ENCODE data around the gene TMEM63C.

DNA sequence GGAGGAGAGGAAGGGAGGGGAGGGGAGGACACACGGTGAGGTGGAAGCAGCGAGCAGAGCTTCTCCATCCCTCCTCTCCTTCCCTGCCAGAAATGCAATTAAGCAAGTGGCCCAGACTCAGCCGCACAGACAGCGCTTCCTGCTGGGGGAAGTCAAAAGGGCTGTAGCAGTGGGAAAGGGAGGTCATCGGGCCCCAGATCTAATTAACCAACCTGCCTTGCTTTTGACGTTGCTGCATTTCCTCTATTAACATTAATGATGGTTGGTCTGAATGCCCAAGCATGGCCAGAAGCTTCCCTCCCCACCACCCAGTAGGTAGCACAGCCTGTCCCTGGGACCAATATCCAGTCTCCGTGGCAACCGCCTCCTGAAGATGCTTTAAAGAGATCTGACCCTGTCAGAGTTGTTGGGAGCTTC, 94.0 kb downstream of the TMEM63C start:
- TF ChIP-seq, protein P1, sequence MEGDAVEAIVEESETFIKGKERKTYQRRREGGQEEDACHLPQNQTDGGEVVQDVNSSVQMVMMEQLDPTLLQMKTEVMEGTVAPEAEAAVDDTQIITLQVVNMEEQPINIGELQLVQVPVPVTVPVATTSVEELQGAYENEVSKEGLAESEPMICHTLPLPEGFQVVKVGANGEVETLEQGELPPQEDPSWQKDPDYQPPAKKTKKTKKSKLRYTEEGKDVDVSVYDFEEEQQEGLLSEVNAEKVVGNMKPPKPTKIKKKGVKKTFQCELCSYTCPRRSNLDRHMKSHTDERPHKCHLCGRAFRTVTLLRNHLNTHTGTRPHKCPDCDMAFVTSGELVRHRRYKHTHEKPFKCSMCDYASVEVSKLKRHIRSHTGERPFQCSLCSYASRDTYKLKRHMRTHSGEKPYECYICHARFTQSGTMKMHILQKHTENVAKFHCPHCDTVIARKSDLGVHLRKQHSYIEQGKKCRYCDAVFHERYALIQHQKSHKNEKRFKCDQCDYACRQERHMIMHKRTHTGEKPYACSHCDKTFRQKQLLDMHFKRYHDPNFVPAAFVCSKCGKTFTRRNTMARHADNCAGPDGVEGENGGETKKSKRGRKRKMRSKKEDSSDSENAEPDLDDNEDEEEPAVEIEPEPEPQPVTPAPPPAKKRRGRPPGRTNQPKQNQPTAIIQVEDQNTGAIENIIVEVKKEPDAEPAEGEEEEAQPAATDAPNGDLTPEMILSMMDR (IDR thresholded peaks at IDR 0.05; ENCODE audit: extremely low read depth in 1 of 2, insufficient read depth in 1 of 2, low read depth in 1 of 2, low read length in 2 of 2) = no peak
- TF ChIP-seq MYC (IDR thresholded peaks at IDR 0.05; ENCODE audit: low read depth, low read length) (no peak), EZH2 (IDR thresholded peaks at IDR 0.05; ENCODE audit: borderline replicate concordance, low read depth, low read length, severe bottlenecking) (no peak), POLR2A (IDR thresholded peaks at IDR 0.05; ENCODE audit: low read depth, low read length) (no peak), POLR2AphosphoS5 (IDR thresholded peaks at IDR 0.05; ENCODE audit: insufficient read depth, low read depth, low read length) (no peak), GATA2 (IDR thresholded peaks at IDR 0.05; ENCODE audit: insufficient read depth, insufficient read length, low read depth, low read length) (no peak), FOS (IDR thresholded peaks at IDR 0.05; ENCODE audit: borderline replicate concordance, insufficient read depth, low read length) (no peak), JUN (IDR thresholded peaks at IDR 0.05; ENCODE audit: borderline replicate concordance, insufficient read depth, insufficient read length, low read depth) (no peak)
- TF ChIP-seq, protein P2, sequence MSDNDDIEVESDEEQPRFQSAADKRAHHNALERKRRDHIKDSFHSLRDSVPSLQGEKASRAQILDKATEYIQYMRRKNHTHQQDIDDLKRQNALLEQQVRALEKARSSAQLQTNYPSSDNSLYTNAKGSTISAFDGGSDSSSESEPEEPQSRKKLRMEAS (IDR thresholded peaks at IDR 0.05; ENCODE audit: insufficient read depth, insufficient read length) = no peak
